Gastrocnemius medialis (tissue), 4 donors: ENCODE results near the gene IL37.

Source experiments
- CTCF ChIP-seq, 5 experiments: fragments of 450-650 bp in 3 of 5; fragments of 200-600 bp in 2 of 5; sonication (generic) in 2 of 5; IDR thresholded peaks in 4 of 5; conservative IDR thresholded peaks in 1 of 5; 1 replicate in 4 of 5; 2 replicates in 1 of 5; pipeline ENCODE4 v1.5.1; 2016 to 2019; ENCODE audit warnings: antibody characterized with exemption in 5 of 5, mild to moderate bottlenecking in 3 of 5, moderate library complexity in 3 of 5
- POLR2A ChIP-seq, 2 donors: fragments of 450-650 bp; IDR thresholded peaks; one replicate each; pipeline ENCODE4 v1.6.1; 2017; ENCODE audit warnings: antibody characterized with exemption in 2 of 2, mild to moderate bottlenecking in 2 of 2, moderate library complexity in 2 of 2

DNA sequence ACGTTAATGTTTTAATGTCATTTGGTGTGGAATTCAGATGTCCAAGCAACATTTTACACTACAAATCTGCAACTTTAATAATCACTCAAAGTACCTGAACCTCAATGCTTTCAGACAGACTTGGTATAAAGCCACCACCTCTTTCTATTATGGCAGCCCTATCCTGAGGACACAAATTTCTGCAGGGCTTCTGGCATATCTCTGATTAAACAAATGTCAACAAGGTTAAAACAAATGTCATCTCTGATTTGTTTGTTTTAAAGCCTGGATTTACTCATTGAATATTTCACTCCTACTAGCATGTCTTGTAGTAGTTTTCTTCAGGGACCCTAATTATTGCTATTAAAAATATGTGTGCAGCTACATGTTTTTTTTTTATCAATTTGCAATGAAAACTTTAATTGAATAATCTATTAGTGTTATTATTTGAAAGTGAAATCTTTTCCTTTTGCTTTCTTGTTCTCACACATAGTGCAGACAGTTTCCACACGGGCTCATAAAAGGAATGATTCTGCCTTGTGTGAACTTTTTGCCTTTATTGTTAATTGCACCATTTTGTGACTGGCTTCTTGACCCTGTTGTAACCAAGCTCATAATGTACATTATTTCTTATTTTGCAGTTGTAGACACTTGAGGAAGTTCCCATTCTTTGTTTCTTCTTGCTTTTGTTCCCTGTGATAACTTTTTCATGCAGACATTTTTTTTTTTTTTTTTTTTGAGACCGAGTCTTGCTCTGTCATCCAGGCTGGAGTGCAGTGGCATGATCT, 30.1 kb downstream of the IL37 start:
- no peak for TF ChIP-seq CTCF (IDR thresholded peaks at IDR 0.05 in 4 of 5, conservative IDR thresholded peaks at IDR 0.05 in 1 of 5)
- TF ChIP-seq POLR2A (IDR thresholded peaks at IDR 0.05): no peak
